Glomerular visceral epithelial cell (primary cell): ENCODE measurements around the gene VWA3B.

Experiments used
- DNase-seq: peaks from one replicate; pipeline ENCODE4 v3.0.0-alpha.2; 2016; ENCODE audit errors: extremely low spot score

Gene VWA3B

GRCh38 chr2:98172150-98172765, 85.3 kb downstream of the VWA3B start:
- no peak for DNase-seq

GRCh38 chr2:98172951-98173350, 86.0 kb downstream of the VWA3B start:
- DNase-seq, result no peak

- DNase-seq, result no peak
Measured at GRCh38 chr2:98175811-98176210, 88.8 kb downstream of the VWA3B start.

- no peak for DNase-seq
Measured at GRCh38 chr2:98177286-98177685, 90.3 kb downstream of the VWA3B start.

GRCh38 chr2:98177986-98178385, 91.0 kb downstream of the VWA3B start:
- no peak for DNase-seq

GRCh38 chr2:98180456-98180855, 93.5 kb downstream of the VWA3B start:
- no peak for DNase-seq

GRCh38 chr2:98181346-98181745, 94.4 kb downstream of the VWA3B start:
- DNase-seq, result no peak

GRCh38 chr2:98185801-98186200, 98.8 kb downstream of the VWA3B start:
- DNase-seq, result no peak

- no peak for DNase-seq
Measured at GRCh38 chr2:98187194-98187593, 100.2 kb downstream of the VWA3B start.

GRCh38 chr2:98188351-98189046, 101.5 kb downstream of the VWA3B start:
- DNase-seq, result no peak

- no peak for DNase-seq
Measured at GRCh38 chr2:98191883-98192282, 104.9 kb downstream of the VWA3B start.

- DNase-seq, result no peak
Measured at GRCh38 chr2:98201576-98201975, 114.6 kb downstream of the VWA3B start.

GRCh38 chr2:98205889-98206288, 118.9 kb downstream of the VWA3B start:
- DNase-seq, result no peak

GRCh38 chr2:98212092-98213000, 125.4 kb downstream of the VWA3B start:
- no peak for DNase-seq

GRCh38 chr2:98216616-98217015, 129.6 kb downstream of the VWA3B start:
- DNase-seq, result no peak

GRCh38 chr2:98219152-98219551, 132.2 kb downstream of the VWA3B start:
- DNase-seq, result no peak

- no peak for DNase-seq
Measured at GRCh38 chr2:98233941-98234340, 147.0 kb downstream of the VWA3B start.

GRCh38 chr2:98234776-98235175, 147.8 kb downstream of the VWA3B start:
- DNase-seq, result no peak

- no peak for DNase-seq
Measured at GRCh38 chr2:98236935-98237334, 150.0 kb downstream of the VWA3B start.

GRCh38 chr2:98240786-98241398, 153.9 kb downstream of the VWA3B start:
- DNase-seq, result no peak

- DNase-seq, result no peak
Measured at GRCh38 chr2:98241592-98241991, 154.6 kb downstream of the VWA3B start.

- no peak for DNase-seq
Measured at GRCh38 chr2:98242003-98242402, 155.0 kb downstream of the VWA3B start.
